HG03469 (cell line): Measurements from ENCODE around the gene RIMBP2.
"Not testable (repeated sequence)": the region's sequence is repeated elsewhere in the genome, so short reads cannot be mapped to it uniquely, and the experiment has no call there.

Experiments used
- ATAC-seq: cut with Tn5 transposase; IDR thresholded peaks from one replicate; pipeline ENCODE4 v1.9.1; 2021; ENCODE audit warnings: mild to moderate bottlenecking, moderate library complexity, moderate number of reproducible peaks; ENCODE audit not compliant: unreplicated experiment

Gene RIMBP2

GRCh38 chr12:130715998-130716968 is at the start of gene RIMBP2:
TSS of gene RIMBP2 (minus strand) at chr12:130716299. CDS start at chr12:130479013, 237,286 bp downstream.
- ATAC-seq, result no peak

GRCh38 chr12:130765186-130765659 is 49.1 kb upstream of the RIMBP2 start:
- no peak for ATAC-seq

- no peak for ATAC-seq
Measured at GRCh38 chr12:130764475-130765185, 48.5 kb upstream of the RIMBP2 start.

- ATAC-seq, result no peak
Measured at GRCh38 chr12:130764073-130764472, 48.0 kb upstream of the RIMBP2 start.

GRCh38 chr12:130762319-130762675 is 46.2 kb upstream of the RIMBP2 start:
- ATAC-seq, result no peak

GRCh38 chr12:130761537-130762318 is 45.6 kb upstream of the RIMBP2 start:
- no peak for ATAC-seq

- ATAC-seq, result no peak
Measured at GRCh38 chr12:130754234-130754901, 38.3 kb upstream of the RIMBP2 start.

GRCh38 chr12:130752692-130753230 is 36.7 kb upstream of the RIMBP2 start:
- no peak for ATAC-seq

GRCh38 chr12:130752037-130752436 is 35.9 kb upstream of the RIMBP2 start:
- ATAC-seq, result not testable (repeated sequence)

GRCh38 chr12:130748786-130749185 is 32.7 kb upstream of the RIMBP2 start:
- no peak for ATAC-seq

- peak; percentile 84 for ATAC-seq
Measured at GRCh38 chr12:130747867-130748740, 32.0 kb upstream of the RIMBP2 start.

- no peak for ATAC-seq
Measured at GRCh38 chr12:130746546-130746945, 30.4 kb upstream of the RIMBP2 start.

GRCh38 chr12:130745921-130746320 is 29.8 kb upstream of the RIMBP2 start:
- ATAC-seq, result no peak

GRCh38 chr12:130744274-130744673 is 28.2 kb upstream of the RIMBP2 start:
- ATAC-seq, result no peak

GRCh38 chr12:130743606-130744005 is 27.5 kb upstream of the RIMBP2 start:
- no peak for ATAC-seq

- no peak for ATAC-seq
Measured at GRCh38 chr12:130743176-130743575, 27.1 kb upstream of the RIMBP2 start.

GRCh38 chr12:130742716-130743115 is 26.6 kb upstream of the RIMBP2 start:
- no peak for ATAC-seq

GRCh38 chr12:130742112-130742511 is 26.0 kb upstream of the RIMBP2 start:
- ATAC-seq, result no peak

GRCh38 chr12:130739571-130739970 is 23.5 kb upstream of the RIMBP2 start:
- ATAC-seq, result no peak
